Measurements from ENCODE around the gene PSMG1. TPM values are rescaled to one million over a fixed set of nuclear protein-coding genes. Genes with fewer than 3 reads are reported as not detected.
A peak's percentile ranks its signal among the peaks of the same experiment; 100 is the strongest.

PSMG1 gene
- total RNA-seq, 2 donors from 2014 or later, result 41.2 to 78.1 TPM

DNA sequence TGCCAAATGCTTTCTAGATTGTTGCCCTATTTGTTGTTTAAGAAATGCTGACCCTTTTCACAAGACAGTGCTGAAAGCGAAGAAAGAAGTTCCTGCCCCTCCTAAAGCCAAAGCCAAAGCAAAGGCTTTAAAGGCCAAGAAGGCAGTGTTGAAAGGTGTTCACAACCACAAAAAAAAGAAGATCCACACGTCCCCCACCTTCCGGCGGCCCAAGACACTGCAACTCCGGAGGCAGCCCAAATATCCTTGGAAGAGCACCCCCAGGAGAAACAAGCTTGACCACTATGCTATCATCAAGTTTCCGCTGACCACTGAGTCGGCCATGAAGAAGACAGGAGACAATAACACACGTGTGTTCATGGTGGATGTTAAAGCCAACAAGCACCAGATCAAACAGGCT is 55.7 kb downstream of the PSMG1 start:
- H3K9ac ChIP-seq (ENCODE audit: low read depth in 2 of 2, low read length in 2 of 2), result no peak overlapping the region
- intact Hi-C loops (cut with DNase I), result loop anchor here (2.0 to 5.0 kb wide), 2 partner anchors 325 to 393 kb away; no protein-coding TSS in a partner anchor

DNA sequence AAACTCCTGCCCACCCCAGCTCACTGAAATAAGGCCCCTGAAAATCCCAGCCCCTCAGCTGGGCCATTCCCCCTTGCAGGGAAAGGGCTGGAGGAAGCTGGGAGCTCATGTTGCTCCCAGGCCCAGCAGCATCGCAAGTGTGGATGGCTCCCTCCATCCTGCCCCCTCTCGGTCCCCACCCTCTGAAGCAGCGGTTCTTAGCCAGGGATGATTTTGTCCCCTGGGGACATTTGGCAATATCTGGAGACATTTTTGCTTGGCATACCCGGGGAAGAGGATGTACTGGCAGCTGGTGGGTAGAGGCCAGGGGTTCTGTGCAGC is 56.8 kb downstream of the PSMG1 start:
- intact Hi-C loops (cut with DNase I), result loop anchor here (2.0 to 5.0 kb wide), 2 partner anchors 324 to 392 kb away; no protein-coding TSS in a partner anchor
- no peaks in the 10 kb centered on the region for H3K9me3 ChIP-seq
- TF ChIP-seq, protein P1, sequence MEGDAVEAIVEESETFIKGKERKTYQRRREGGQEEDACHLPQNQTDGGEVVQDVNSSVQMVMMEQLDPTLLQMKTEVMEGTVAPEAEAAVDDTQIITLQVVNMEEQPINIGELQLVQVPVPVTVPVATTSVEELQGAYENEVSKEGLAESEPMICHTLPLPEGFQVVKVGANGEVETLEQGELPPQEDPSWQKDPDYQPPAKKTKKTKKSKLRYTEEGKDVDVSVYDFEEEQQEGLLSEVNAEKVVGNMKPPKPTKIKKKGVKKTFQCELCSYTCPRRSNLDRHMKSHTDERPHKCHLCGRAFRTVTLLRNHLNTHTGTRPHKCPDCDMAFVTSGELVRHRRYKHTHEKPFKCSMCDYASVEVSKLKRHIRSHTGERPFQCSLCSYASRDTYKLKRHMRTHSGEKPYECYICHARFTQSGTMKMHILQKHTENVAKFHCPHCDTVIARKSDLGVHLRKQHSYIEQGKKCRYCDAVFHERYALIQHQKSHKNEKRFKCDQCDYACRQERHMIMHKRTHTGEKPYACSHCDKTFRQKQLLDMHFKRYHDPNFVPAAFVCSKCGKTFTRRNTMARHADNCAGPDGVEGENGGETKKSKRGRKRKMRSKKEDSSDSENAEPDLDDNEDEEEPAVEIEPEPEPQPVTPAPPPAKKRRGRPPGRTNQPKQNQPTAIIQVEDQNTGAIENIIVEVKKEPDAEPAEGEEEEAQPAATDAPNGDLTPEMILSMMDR (IDR thresholded peaks at IDR 0.05), result no peak
- no peak overlapping the region for H3K27ac ChIP-seq
- DNase-seq, result no peak
- H3K36me3 ChIP-seq, result no peaks in the 10 kb centered on the region
- H3K9ac ChIP-seq (ENCODE audit: low read depth in 2 of 2, low read length in 2 of 2), result peak overlapping the region in 1 of 2 donors; percentile 59
- H3K27me3 ChIP-seq, result no peaks in the 10 kb centered on the region
- H3K4me1 ChIP-seq, result no peaks in the 10 kb centered on the region
- H3K4me3 ChIP-seq, result no peak overlapping the region

More for the DNA sequence above, 55.7 kb downstream of the PSMG1 start:
- Histone ChIP-seq H3K4me3 (no peak overlapping the region), H3K9me3 (no peaks in the 10 kb centered on the region), H3K36me3 (no peaks in the 10 kb centered on the region), H3K4me1 (no peaks in the 10 kb centered on the region), H3K27ac (no peak overlapping the region), H3K27me3 (no peaks in the 10 kb centered on the region)
- TF ChIP-seq, protein P1 (IDR thresholded peaks at IDR 0.05), result no peak
- no peak for DNase-seq

DNA sequence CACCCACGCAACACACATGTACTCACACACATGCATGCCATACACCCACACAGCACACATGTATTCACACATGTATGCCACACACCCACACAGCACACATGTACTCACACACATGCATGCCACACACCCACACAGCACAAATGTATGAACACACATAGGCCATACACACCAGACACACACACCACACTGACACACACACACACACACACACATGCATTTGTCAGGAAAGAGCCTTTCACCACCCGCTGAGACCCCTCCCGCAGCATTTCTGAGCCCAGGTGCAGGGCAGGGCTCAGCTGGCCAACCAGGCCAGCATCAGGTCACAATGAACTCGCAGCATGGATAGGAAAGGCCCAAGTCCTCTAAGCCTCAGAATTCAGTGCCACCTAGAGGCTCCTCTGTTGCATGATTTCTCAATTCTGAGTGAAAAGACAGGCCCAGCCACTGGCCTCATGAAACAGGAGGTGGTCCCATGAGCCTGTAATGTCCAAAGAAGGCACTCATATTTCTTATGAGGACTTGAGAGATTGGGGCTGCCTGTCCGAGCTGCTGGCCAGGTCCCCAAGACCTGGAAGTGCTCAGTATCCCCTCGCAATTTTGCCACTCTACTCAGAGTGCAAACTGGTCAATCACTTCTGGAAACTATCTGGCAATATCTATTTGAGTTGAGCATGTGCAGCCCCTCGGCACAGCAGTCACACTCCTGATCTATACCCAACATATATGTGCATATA is 57.3 kb downstream of the PSMG1 start:
- no peaks in the 10 kb centered on the region for H3K9me3 ChIP-seq
- peak; percentile 68 for DNase-seq
- TF ChIP-seq, protein P1 (IDR thresholded peaks at IDR 0.05), result peak; percentile 54
- H3K36me3 ChIP-seq, result no peaks in the 10 kb centered on the region
- no peak overlapping the region for H3K27ac ChIP-seq
- H3K9ac ChIP-seq (ENCODE audit: low read depth in 2 of 2, low read length in 2 of 2), result peak overlapping the region in 1 of 2 donors; percentile 59
- no peaks in the 10 kb centered on the region for H3K27me3 ChIP-seq
- no peak overlapping the region for H3K4me3 ChIP-seq
- H3K4me1 ChIP-seq, result no peaks in the 10 kb centered on the region
- intact Hi-C loops (cut with DNase I), result loop anchor here (2.0 to 5.0 kb wide), 2 partner anchors 324 to 391 kb away; no protein-coding TSS in a partner anchor

Other genes starting within 250 kb of the PSMG1 start
- gene BRWD1, start 130.2 kb upstream of the PSMG1 start, total RNA-seq, result 10 to 100 TPM; 38.6 to 43.1 TPM
- 100 to 1,000 TPM; 240 to 305 TPM for gene HMGN1, start 165.6 kb upstream of the PSMG1 start, total RNA-seq

Measured in colonic mucosa (tissue), 4 donors.